ENCODE results near the gene KRCC1. TPM values are rescaled to one million over a fixed set of nuclear protein-coding genes. Genes with fewer than 3 reads are reported as not detected.

KRCC1 gene
- total RNA-seq, 2 donors from 2014 or later: 12.8 to 13.2 TPM

DNA sequence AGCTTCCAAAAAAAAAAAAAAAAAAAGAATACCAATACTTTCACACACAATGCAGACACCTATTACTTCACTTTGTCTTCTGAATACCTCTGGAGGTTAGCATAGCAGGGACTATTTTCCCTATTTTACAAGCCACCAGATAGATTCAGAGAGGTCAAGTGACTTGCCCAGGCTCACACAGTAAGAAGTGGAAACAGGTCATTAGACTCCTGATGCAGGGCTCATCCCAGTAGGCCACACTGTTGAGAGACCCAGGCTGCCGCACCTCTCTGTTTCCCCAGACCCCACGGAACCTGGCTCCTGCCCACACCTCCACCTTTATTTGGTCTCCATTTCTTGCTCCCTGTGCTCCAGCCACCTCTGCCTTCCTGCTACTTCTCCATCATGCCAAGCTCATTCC, 31.5 kb upstream of the KRCC1 start:
- no peak for DNase-seq
- H3K27me3 Mint-ChIP-seq (ENCODE audit: low read depth): no peaks in the 10 kb centered on the region
- H3K4me3 Mint-ChIP-seq: no peak overlapping the region
- no peak for ATAC-seq (replicated peaks in 1 of 2)
- H3K27ac Mint-ChIP-seq: no peak overlapping the region
- peaks cover 17% of the 10 kb centered on the region for H3K4me1 Mint-ChIP-seq (ENCODE audit: low read depth)
- no peaks in the 10 kb centered on the region for H3K36me3 Mint-ChIP-seq (ENCODE audit: insufficient read depth in 2 of 2)
- H3K9me3 Mint-ChIP-seq: no peaks in the 10 kb centered on the region

DNA sequence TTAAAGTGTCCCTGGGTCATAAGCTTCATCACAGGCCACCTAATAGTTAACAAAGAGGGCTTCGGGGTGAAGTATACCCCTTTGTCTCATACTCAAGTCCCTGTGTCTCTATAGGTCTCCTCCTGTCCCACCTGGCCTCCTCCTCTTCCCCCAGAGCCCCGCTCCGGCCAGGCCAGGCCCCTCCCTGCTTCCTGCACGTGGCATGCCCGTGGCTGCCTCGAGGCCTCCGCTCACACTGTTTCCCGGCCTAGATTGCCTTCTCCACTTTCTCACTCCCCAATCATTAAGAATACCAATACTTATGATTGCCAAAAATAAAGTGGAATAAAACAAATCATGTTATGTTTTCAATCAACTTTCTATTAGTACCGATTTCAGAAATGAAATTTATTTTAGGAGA, 30.8 kb upstream of the KRCC1 start:
- no peaks in the 10 kb centered on the region for H3K36me3 Mint-ChIP-seq (ENCODE audit: insufficient read depth in 2 of 2)
- peaks cover 17% of the 10 kb centered on the region for H3K4me1 Mint-ChIP-seq (ENCODE audit: low read depth)
- H3K27me3 Mint-ChIP-seq (ENCODE audit: low read depth): no peaks in the 10 kb centered on the region
- no peaks in the 10 kb centered on the region for H3K9me3 Mint-ChIP-seq
- H3K4me3 Mint-ChIP-seq: no peak overlapping the region
- DNase-seq: no peak
- H3K27ac Mint-ChIP-seq: no peak overlapping the region
- ATAC-seq (replicated peaks in 1 of 2): no peak

DNA sequence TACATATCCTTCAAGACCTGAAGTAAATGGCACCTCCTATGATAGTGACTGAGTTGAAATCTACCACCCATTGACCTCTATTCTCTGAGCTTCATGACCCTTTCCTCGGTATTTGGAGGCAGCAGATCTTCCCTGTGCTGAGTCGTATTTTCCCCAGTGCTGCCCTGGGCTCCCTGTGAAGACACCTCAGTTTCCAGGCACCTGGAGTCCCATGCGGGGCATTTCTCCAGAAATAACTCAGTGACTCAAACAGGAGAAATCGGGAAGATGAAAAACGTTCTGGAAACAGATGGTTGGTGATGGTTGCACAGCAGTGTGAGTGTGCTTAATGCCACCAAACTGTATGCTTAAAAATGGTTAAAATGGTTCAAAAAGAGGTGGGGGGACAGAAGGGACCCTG, 30.0 kb upstream of the KRCC1 start:
- Mint-ChIP-seq H3K4me3 (no peak overlapping the region), H3K27me3 (ENCODE audit: low read depth) (no peaks in the 10 kb centered on the region), H3K4me1 (ENCODE audit: low read depth) (peaks cover 10% of the 10 kb centered on the region), H3K36me3 (ENCODE audit: insufficient read depth in 2 of 2) (no peaks in the 10 kb centered on the region), H3K27ac (no peak overlapping the region), H3K9me3 (no peaks in the 10 kb centered on the region)
- DNase-seq: no peak
- no peak for ATAC-seq (replicated peaks in 1 of 2)

DNA sequence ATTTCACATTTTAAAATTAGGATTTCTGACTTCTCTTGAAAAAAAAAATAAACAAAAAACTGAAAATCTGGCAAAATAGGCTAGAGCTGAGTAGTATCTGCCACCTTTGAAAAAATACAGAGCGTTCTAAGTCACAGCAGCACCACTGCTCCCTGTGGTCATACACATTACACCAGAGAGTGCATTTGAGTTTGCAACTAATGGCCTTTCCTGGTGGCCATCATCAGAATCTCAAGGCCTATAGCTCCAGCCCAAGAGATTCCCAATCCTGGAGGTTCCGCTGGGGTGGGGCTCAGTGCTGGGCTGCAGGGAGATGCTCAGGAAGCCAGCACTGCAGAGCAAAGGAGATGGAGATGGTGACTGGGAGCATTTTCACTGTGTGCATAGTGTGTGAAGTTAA, 29.5 kb upstream of the KRCC1 start:
- no peaks in the 10 kb centered on the region for H3K36me3 Mint-ChIP-seq (ENCODE audit: insufficient read depth in 2 of 2)

DNA sequence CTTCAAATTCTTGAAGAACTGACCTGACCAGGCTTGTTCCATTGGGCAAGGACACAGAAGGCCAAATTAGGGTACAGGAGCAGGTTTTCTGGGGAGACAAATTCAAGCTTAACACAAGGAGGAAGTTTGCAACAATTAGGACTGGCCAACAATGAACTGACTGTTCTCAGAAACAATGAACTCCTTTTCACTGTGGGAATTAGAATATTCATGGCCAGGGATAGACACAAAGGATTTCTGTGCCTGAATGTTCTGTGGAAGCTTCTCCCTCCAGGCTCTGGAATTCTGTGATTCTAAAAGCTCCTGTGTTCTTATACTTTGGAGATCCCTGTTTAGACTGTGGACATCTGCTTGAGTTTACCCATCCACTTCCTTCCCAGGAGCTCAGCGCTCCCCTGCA, 27.2 kb upstream of the KRCC1 start:
- no peak overlapping the region for H3K27ac Mint-ChIP-seq
- no peaks in the 10 kb centered on the region for H3K27me3 Mint-ChIP-seq (ENCODE audit: low read depth)
- DNase-seq: no peak
- no peaks in the 10 kb centered on the region for H3K36me3 Mint-ChIP-seq (ENCODE audit: insufficient read depth in 2 of 2)
- H3K9me3 Mint-ChIP-seq: no peaks in the 10 kb centered on the region
- no peak for ATAC-seq (replicated peaks in 1 of 2)
- no peak overlapping the region for H3K4me3 Mint-ChIP-seq
- H3K4me1 Mint-ChIP-seq (ENCODE audit: low read depth): no peaks in the 10 kb centered on the region

More for the DNA sequence above, 29.5 kb upstream of the KRCC1 start:
- H3K9me3 Mint-ChIP-seq: no peaks in the 10 kb centered on the region
- DNase-seq (no peak), ATAC-seq (replicated peaks in 1 of 2) (no peak)
- no peak overlapping the region for H3K27ac Mint-ChIP-seq
- H3K4me3 Mint-ChIP-seq: no peak overlapping the region
- H3K27me3 Mint-ChIP-seq (ENCODE audit: low read depth): no peaks in the 10 kb centered on the region
- peaks cover 5% of the 10 kb centered on the region for H3K4me1 Mint-ChIP-seq (ENCODE audit: low read depth)

DNA sequence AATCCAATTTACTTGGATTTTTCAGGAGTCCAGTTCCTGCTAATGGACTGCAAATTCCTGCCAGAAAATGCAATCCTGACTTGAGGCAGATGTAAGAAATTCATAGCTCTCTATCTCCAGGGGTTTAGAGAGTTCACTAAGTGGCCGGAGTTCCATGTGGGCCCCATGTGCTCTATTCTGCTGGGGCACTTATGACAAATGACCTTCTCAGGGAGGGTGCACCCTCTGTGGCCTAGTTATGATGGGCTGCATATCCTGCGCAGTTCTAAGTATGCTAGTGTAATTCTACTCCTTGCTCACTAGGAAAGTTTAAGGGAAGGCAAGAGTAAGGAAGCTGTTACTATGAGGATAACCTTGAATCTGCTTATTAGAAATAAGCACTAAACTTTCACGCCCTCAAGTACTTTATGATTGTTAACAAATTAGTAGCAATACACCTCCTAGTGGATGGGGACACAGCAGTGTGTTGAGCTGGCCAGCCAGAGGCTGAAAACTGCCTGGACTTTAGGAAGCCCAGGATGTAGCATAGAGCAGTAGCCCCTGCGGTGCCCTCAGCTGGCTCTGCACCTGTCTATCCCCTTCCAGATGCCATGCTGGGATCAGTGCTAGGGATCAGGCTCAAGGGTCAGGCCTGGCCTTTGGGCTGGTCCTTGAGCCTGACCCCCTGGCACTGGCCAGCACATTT, 26.5 kb upstream of the KRCC1 start:
- ATAC-seq (replicated peaks in 1 of 2) (no peak), DNase-seq (no peak)
- Mint-ChIP-seq H3K4me3 (no peak overlapping the region), H3K9me3 (no peaks in the 10 kb centered on the region), H3K36me3 (ENCODE audit: insufficient read depth in 2 of 2) (no peaks in the 10 kb centered on the region), H3K27me3 (ENCODE audit: low read depth) (no peaks in the 10 kb centered on the region), H3K27ac (no peak overlapping the region), H3K4me1 (ENCODE audit: low read depth) (no peaks in the 10 kb centered on the region)

DNA sequence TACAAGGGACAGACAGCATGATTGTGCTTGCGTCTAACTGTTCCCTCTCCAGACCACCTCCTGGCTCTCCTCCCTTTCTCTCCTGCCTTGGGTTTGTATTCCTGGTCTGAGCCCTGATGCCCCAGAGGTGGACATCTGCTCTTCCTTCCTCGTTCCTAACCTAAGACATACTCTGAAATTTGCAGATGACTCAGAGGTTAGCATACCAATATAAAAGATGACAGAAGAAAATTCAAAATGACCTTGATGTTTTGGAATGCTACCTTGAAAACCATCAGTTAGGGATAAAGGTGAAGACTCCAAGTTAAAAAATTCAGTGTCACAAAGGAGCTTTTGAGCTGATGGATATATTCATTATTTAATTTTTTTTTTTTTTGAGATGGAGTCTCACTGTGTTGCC, 25.0 kb upstream of the KRCC1 start:
- Mint-ChIP-seq H3K36me3 (ENCODE audit: insufficient read depth in 2 of 2) (no peaks in the 10 kb centered on the region), H3K27me3 (ENCODE audit: low read depth) (no peaks in the 10 kb centered on the region), H3K4me3 (no peak overlapping the region), H3K9me3 (no peaks in the 10 kb centered on the region), H3K4me1 (ENCODE audit: low read depth) (no peaks in the 10 kb centered on the region), H3K27ac (no peak overlapping the region)
- ATAC-seq (replicated peaks in 1 of 2): no peak
- DNase-seq: no peak

DNA sequence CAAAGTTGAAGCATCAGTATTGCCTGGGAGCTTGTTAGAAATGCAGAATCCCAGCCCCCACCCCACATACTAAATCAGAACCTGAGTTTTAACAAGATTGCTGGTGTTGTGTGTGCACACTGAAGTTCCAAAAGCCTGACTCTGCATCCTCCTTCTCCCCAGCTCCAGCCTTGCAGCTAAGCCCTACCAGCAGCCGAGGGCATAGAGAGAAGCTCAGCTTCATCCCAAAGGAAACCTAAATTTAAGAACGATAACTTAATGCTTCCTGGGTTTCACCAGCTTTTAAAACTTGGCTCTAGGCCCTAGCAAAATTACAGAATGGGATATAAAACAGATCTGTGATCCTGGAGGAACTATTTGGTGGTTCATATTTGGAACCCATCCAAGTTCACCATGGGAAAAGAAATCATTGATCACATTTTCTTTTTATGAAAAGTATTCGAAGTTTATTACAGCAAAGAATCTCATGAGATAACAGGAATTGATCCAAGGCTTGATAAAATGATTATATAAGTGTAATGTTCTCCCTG, 23.1 kb upstream of the KRCC1 start:
- ATAC-seq (replicated peaks in 1 of 2) (no peak), DNase-seq (no peak)
- H3K36me3 Mint-ChIP-seq (ENCODE audit: insufficient read depth in 2 of 2): no peaks in the 10 kb centered on the region
- H3K9me3 Mint-ChIP-seq: no peaks in the 10 kb centered on the region
- no peak overlapping the region for H3K4me3 Mint-ChIP-seq
- H3K27ac Mint-ChIP-seq: no peak overlapping the region
- no peaks in the 10 kb centered on the region for H3K27me3 Mint-ChIP-seq (ENCODE audit: low read depth)
- no peaks in the 10 kb centered on the region for H3K4me1 Mint-ChIP-seq (ENCODE audit: low read depth)

DNA sequence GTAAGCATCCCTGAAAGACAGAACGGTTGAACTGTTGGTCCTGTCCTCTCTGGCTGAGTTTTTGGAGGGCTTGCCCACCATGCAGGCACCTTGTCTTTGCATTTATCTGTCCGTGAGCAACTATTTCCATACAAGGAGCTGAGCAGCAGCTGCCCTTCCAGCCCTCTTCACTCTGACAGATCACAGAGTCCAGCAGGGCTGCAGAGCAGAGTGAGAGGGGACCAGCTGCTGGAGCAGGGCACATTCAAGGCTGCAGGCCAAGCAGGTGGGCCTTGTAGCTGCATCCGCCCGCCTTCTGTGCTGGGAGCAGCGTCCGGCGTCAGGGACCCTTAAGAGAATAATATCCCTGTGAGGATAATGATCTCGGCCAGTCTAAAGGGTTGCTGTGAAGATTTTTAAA, 21.5 kb upstream of the KRCC1 start:
- Mint-ChIP-seq H3K4me1 (ENCODE audit: low read depth) (no peaks in the 10 kb centered on the region), H3K27ac (no peak overlapping the region), H3K36me3 (ENCODE audit: insufficient read depth in 2 of 2) (no peaks in the 10 kb centered on the region)

DNA sequence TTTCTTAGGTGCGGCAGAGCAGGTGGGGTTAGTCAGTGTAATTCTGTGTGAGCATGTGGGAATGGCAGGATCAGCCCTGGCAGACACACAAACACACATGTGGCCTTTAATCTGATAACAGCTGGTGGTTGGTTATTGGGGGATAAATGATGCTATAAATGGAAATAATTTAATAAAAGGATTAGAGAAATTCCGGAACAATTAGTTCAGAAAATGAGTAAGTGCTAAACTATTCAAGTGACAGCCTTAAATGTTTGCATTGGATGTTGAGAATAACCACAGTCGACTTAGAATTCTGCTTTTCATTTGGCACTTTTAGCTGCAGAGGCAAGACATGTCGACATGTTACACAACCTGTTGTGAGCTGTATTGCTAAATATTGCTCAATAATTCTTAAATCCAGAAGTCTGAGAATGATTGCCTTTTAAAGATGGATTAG, 19.3 kb upstream of the KRCC1 start:
- no peaks in the 10 kb centered on the region for H3K9me3 Mint-ChIP-seq
- no peak for DNase-seq
- no peaks in the 10 kb centered on the region for H3K4me1 Mint-ChIP-seq (ENCODE audit: low read depth)
- H3K27ac Mint-ChIP-seq: no peak overlapping the region
- no peaks in the 10 kb centered on the region for H3K36me3 Mint-ChIP-seq (ENCODE audit: insufficient read depth in 2 of 2)
- H3K4me3 Mint-ChIP-seq: no peak overlapping the region
- no peaks in the 10 kb centered on the region for H3K27me3 Mint-ChIP-seq (ENCODE audit: low read depth)
- no peak for ATAC-seq (replicated peaks in 1 of 2)

More for the DNA sequence above, 21.5 kb upstream of the KRCC1 start:
- DNase-seq (no peak), ATAC-seq (replicated peaks in 1 of 2) (no peak)
- no peaks in the 10 kb centered on the region for H3K27me3 Mint-ChIP-seq (ENCODE audit: low read depth)
- no peak overlapping the region for H3K4me3 Mint-ChIP-seq
- H3K9me3 Mint-ChIP-seq: no peaks in the 10 kb centered on the region

DNA sequence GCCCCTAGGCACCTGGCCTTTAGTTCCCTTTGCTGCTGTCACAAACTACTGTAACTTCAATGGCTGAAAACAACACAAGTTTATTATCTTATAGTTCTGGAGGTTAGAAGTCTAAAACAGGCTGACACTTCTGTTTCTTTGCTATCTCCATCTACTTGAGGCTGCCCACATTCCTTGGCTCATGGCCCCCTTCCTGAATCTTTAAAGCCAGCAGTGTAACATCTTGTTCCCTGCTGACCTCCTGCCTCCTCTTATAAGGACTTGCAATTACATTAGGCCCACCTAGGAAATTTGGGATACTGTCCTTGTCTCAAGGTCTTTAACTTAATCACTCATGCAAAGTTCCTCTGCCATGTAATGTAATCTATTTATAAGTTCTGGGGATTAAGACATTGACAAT, 18.6 kb upstream of the KRCC1 start:
- no peaks in the 10 kb centered on the region for H3K27me3 Mint-ChIP-seq (ENCODE audit: low read depth)
- H3K27ac Mint-ChIP-seq: no peak overlapping the region
- no peak overlapping the region for H3K4me3 Mint-ChIP-seq
- no peaks in the 10 kb centered on the region for H3K9me3 Mint-ChIP-seq
- no peaks in the 10 kb centered on the region for H3K4me1 Mint-ChIP-seq (ENCODE audit: low read depth)
- no peak for DNase-seq
- H3K36me3 Mint-ChIP-seq (ENCODE audit: insufficient read depth in 2 of 2): no peaks in the 10 kb centered on the region
- no peak for ATAC-seq (replicated peaks in 1 of 2)

DNA sequence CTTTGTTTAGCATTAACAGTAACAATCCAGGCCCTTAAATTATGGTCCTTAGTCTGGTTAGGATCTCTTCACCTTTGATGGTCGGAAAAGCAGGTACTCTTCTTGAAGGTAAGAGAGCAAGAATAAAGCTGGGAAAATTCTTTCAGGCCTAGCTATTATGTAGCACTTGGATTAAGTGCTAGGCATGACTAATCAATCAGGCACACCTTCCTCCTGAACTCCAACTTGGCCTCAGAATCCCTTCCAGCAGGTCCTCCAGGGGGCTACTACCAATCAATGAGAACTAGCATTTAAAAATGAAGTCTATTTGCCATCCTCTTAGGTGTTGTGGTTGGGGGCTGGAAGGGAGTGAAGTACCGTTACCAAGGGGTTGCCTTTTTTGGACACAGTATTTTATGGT, 15.8 kb upstream of the KRCC1 start:
- ATAC-seq (replicated peaks in 1 of 2): no peak
- H3K27me3 Mint-ChIP-seq (ENCODE audit: low read depth): no peaks in the 10 kb centered on the region
- no peak overlapping the region for H3K27ac Mint-ChIP-seq
- DNase-seq: no peak
- no peaks in the 10 kb centered on the region for H3K4me1 Mint-ChIP-seq (ENCODE audit: low read depth)
- no peaks in the 10 kb centered on the region for H3K36me3 Mint-ChIP-seq (ENCODE audit: insufficient read depth in 2 of 2)
- H3K9me3 Mint-ChIP-seq: no peaks in the 10 kb centered on the region
- no peak overlapping the region for H3K4me3 Mint-ChIP-seq

DNA sequence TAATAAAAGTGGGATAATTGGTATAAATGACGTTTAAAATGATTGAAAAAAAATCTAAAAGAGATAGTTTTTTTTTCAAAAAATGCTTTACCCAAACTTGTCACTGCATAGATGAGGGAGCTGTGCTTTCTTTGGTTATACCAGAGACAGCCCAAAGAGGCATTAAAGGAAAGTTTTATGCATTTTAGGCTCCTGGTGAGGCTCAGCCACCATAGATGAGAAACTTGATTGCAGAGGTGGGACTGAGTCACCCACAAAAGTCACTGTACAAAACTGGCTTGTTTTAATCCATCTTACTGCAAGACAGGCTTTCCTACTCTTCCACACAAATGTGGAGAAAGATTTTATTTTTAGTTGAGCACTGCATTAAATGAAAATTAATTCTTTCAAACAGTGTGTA, 14.5 kb upstream of the KRCC1 start:
- no peak overlapping the region for H3K4me3 Mint-ChIP-seq
- no peaks in the 10 kb centered on the region for H3K27me3 Mint-ChIP-seq (ENCODE audit: low read depth)
- DNase-seq: no peak
- no peak for ATAC-seq (replicated peaks in 1 of 2)
- no peaks in the 10 kb centered on the region for H3K9me3 Mint-ChIP-seq
- no peaks in the 10 kb centered on the region for H3K36me3 Mint-ChIP-seq (ENCODE audit: insufficient read depth in 2 of 2)
- no peaks in the 10 kb centered on the region for H3K4me1 Mint-ChIP-seq (ENCODE audit: low read depth)
- H3K27ac Mint-ChIP-seq: no peak overlapping the region

DNA sequence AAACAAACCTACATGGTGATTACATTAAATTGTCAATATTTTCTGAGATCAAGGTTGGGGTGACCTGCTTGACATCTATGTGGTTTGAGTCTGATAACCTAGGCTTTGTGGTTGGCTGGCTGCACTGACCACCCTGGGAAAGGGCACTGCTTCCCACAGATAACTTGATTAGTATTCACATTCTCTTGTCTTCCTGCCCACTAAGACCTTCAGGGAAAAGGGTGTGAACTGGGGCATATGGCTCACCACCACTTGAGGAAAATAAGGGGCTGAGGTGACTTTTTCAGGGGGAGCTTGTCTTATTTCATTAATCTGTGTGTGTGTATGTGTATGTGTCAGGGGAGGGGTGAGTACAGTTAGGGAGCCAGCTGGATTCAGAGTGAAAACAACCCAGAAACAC, 13.5 kb upstream of the KRCC1 start:
- Mint-ChIP-seq H3K27ac (no peak overlapping the region), H3K27me3 (ENCODE audit: low read depth) (no peaks in the 10 kb centered on the region), H3K4me3 (no peak overlapping the region), H3K4me1 (ENCODE audit: low read depth) (no peaks in the 10 kb centered on the region), H3K36me3 (ENCODE audit: insufficient read depth in 2 of 2) (no peaks in the 10 kb centered on the region), H3K9me3 (no peaks in the 10 kb centered on the region)
- ATAC-seq (replicated peaks in 1 of 2) (no peak), DNase-seq (no peak)

Data from activated T-cell treated with anti-CD3 and anti-CD28 coated beads, Interleukin-2, amount 50 U/mL, for 72 hours (primary cell).